GM20000 (cell line): Measurements from ENCODE around the gene LATS1.

Experiments
- DNase-seq: peaks from one replicate; pipeline ENCODE4 v3.0.0; 2012; ENCODE audit warnings: low spot score
- CTCF ChIP-seq: IDR thresholded peaks from 2 replicates; pipeline ENCODE4 v1.5.1; 2012; ENCODE audit warnings: mild to moderate bottlenecking, control low read depth; ENCODE audit errors: extremely low read depth, missing control alignments

Gene LATS1

GRCh38 chr6:149627672-149628071, 90.2 kb downstream of the LATS1 start:
- DNase-seq: no peak
- no peak for TF ChIP-seq CTCF

DNA sequence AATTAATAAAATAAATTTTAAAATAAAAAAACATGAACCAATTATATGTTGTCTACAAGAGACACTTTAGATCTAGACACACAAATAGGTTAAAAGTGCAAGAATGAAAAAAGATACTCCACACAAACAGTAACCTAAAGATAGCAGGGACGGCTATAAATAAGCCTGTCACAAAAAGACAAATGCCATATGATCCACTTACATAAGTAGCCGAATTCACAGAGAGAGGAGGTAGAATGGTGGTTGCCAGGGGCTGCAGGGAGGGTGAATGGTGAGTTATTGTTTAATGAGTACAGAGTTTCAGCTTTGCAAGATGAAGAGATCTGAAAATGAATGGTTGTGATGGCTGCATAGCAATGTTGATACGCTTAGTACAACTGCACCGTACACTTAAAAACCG, 102.1 kb downstream of the LATS1 start:
- no peak for DNase-seq

DNA sequence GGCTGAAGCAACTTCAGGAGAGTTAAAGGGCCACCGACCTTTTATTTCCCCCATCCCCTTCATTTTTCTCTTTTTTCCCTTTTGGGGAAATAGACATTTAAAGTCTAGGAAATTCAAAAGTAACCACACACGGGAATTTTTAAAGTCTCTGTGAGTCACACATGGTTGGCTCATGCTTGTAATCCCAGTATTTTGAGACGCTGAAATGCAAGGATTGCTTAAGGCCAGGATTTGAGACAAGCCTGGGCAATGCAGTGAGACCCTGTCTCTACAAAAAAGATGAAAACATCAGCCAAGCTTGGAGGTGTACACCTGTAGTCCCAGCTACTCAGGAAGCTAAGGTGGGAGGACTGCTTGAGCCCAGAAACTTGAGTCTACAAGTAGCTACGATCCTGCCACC, 103.6 kb downstream of the LATS1 start:
- no peak for DNase-seq
- no peak for TF ChIP-seq CTCF

More for the DNA sequence above, 102.1 kb downstream of the LATS1 start:
- TF ChIP-seq CTCF: no peak

GRCh38 chr6:149608381-149608982, 109.4 kb downstream of the LATS1 start:
- no peak for DNase-seq
- no peak for TF ChIP-seq CTCF
